ENCODE data around the gene KIRREL3.

The KIRREL3 gene

DNA sequence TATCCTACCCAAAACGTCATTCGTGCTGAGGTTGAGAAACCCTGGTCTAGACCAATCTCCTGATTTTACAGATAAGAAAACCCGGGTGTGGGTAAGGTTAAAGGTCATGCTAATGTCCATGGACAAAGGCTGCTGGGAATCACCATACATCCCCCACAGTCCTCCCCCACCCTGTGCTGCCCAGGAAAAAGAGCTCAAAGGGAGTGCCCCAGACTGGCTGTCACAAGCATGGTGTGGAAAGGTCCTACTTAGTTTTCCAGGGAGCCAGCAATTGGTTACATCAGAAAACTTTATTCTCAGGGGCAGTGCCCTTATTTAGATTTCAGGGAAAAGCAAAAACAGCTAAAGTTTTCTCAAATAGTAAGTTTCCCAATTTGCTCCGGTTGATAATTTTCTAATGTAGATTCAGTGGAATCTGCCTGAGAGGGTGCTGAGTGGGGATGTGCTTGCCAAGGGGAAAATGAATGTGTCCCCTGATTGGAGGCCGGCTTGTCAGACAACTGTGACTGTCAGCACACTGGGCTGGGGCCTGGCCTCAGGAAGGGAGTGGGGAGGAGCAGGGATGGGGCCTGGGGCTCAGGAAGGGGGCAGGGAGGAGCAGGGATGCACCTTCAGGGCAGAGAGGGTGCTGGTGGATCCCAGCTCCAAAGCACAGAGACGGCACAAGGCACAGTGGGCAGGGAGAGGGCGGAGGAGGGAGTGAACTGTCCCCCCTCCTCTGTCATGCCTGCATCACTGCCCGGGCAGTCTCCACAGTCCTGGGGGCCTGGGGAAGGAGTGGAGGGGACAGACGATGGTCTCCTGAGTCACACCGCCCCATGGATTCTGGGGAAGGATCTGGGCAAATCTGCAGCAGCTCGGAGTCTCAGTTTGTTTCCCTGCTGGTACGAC lies 263.6 kb downstream of the KIRREL3 start:
- TF ChIP-seq, protein P1, sequence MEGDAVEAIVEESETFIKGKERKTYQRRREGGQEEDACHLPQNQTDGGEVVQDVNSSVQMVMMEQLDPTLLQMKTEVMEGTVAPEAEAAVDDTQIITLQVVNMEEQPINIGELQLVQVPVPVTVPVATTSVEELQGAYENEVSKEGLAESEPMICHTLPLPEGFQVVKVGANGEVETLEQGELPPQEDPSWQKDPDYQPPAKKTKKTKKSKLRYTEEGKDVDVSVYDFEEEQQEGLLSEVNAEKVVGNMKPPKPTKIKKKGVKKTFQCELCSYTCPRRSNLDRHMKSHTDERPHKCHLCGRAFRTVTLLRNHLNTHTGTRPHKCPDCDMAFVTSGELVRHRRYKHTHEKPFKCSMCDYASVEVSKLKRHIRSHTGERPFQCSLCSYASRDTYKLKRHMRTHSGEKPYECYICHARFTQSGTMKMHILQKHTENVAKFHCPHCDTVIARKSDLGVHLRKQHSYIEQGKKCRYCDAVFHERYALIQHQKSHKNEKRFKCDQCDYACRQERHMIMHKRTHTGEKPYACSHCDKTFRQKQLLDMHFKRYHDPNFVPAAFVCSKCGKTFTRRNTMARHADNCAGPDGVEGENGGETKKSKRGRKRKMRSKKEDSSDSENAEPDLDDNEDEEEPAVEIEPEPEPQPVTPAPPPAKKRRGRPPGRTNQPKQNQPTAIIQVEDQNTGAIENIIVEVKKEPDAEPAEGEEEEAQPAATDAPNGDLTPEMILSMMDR (conservative IDR thresholded peaks at IDR 0.05; ENCODE audit: low read depth, low read length), result no peak
- DNase-seq (ENCODE audit: low read depth), result no peak
- no peak overlapping the region for H3K4me3 ChIP-seq (ENCODE audit: low read length)

DNA sequence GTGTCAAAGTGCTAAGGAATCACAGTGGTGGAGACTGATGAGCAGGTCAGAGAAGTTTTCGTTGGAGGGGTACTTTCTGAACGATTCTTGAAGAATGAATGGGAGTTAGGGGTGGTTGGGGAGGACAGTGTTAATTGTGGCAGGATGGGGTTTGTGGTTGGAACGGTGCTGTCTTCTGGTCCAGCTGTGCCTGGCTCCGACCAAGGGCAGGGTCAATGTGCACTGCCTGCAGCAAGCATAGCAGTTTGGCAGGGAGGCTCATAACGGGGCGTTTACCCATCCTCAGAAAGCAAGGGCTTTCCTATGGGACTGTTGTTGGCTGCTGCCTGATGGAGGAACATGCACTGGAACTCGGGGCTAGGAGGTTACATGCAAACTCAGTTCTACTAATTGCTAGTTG lies 265.8 kb downstream of the KIRREL3 start:
- DNase-seq (ENCODE audit: low read depth), result no peak
- TF ChIP-seq, protein P1 (conservative IDR thresholded peaks at IDR 0.05; ENCODE audit: low read depth, low read length), result no peak
- no peak overlapping the region for H3K4me3 ChIP-seq (ENCODE audit: low read length)

- DNase-seq (ENCODE audit: low read depth), result no peak
- TF ChIP-seq, protein P1 (conservative IDR thresholded peaks at IDR 0.05; ENCODE audit: low read depth, low read length), result no peak
- no peak overlapping the region for H3K4me3 ChIP-seq (ENCODE audit: low read length)
These were observed 266.9 kb downstream of the KIRREL3 start for GRCh38 chr11:126733685-126734084.

GRCh38 chr11:126732981-126733380 lies 267.6 kb downstream of the KIRREL3 start:
- TF ChIP-seq, protein P1 (conservative IDR thresholded peaks at IDR 0.05; ENCODE audit: low read depth, low read length), result no peak
- no peak overlapping the region for H3K4me3 ChIP-seq (ENCODE audit: low read length)
- no peak for DNase-seq (ENCODE audit: low read depth)

DNA sequence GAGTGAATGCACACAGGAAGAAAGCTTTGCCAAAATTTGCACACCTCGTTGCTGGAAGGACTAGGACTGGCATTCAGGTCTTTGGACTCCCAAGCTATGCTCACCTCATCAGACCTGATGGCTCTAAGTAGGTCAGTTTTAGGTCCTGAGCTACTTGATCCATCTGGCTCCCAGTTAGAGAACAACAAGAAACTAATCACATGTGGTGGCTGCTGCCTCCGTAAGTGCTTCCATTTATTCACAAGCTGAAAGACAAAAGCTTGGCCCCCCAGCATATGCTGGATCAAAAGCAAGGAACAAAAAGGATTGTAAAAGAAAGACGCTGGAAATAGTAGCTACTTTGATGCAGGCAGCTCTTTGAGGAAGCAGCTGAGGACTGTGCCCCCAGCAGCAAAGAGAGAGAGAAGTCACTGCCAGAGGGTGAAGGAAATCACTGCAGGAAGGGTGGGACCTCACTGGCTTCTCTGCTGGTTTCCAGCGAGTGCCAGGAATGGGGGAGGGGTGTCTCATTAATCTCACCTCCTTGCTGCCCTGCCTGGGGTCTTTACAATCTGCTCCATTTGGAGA lies 268.9 kb downstream of the KIRREL3 start:
- no peak overlapping the region for H3K4me3 ChIP-seq (ENCODE audit: low read length)
- DNase-seq (ENCODE audit: low read depth), result no peak
- TF ChIP-seq, protein P1 (conservative IDR thresholded peaks at IDR 0.05; ENCODE audit: low read depth, low read length), result no peak

- TF ChIP-seq, protein P1 (conservative IDR thresholded peaks at IDR 0.05; ENCODE audit: low read depth, low read length), result no peak
- no peak for DNase-seq (ENCODE audit: low read depth)
- no peak overlapping the region for H3K4me3 ChIP-seq (ENCODE audit: low read length)
These were observed 273.2 kb downstream of the KIRREL3 start for GRCh38 chr11:126727381-126727780.

GRCh38 chr11:126725521-126725920 lies 275.0 kb downstream of the KIRREL3 start:
- TF ChIP-seq, protein P1 (conservative IDR thresholded peaks at IDR 0.05; ENCODE audit: low read depth, low read length), result no peak
- DNase-seq (ENCODE audit: low read depth), result no peak
- H3K4me3 ChIP-seq (ENCODE audit: low read length), result no peak overlapping the region
